Measurements from ENCODE around the gene MYO3B.
"Not testable (repeated sequence)": the region's sequence is repeated elsewhere in the genome, so short reads cannot be mapped to it uniquely, and the experiment has no call there.

MYO3B gene

DNA sequence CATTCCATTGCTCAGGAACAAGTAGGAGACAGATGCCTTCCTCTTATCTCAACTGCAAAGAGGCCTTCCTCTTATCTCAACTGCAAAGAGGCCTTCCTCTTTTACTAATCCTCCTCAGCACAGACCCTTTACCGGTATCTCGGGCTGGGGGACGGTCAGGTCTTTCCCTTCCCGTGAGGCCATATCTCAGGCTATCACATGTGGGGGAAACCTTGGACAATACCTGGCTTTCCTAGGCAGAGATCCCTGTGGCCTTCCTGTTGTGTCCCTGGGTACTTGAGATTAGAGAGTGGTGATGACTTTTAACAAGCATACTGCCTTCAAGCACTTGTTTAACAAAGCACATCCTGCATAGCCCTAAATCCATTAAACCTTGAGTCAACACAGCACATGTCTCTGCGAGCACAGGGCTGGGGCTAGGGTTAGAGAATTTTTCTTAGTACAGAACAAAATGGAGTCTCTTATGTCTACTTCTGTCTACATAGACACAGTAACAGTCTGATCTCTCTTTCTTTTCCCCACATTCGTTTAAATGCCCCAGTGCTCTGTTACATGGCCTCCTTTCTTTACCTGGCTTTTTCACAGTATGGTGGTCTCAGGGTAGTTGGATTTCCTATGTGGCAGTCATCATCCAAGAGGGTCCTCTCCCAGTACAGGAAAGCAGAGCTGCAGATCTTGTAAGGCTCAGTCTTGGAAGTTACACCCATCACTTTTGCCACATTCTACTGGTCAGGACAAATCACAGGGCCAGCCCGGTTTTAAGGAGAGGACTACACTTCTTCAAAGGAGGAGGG lies 86.0 kb downstream of the MYO3B start:
- DNase-seq: not testable (repeated sequence)

DNA sequence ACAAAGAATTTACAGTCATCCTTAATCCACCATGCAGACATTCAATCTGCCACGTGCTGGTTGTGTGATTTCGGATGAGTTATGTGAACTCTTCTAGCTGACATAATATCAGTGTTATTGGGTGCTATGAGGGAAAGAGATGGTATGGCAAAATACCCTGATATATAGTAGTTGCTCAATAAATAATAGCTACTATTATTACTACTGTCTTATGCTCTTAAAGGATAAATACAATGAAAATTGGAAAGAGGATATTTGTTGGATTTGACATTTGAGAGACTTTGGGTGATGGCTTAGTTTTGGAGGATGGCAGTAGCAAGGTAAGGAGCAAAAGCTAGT lies 86.5 kb downstream of the MYO3B start:
- no peak for DNase-seq

DNA sequence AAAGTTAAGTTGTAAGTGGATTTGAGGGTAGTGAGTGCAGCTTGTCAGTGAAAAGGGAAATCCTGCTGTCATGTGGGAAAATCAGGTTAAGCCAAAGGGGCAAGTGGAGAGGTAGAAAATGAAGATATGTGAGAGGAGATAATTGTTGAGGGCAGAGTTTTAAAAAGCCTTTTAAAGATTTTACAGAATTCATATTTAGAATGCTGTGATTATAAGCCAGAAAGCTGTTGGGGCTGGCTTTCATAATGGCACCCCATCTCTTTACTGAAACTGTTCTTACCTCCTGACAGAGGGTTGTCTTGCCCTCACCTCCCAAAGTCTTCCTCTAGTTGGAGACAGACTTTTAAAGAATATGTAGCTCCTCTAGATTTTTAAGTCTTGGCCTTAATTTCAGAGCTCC lies 86.9 kb downstream of the MYO3B start:
- DNase-seq: no peak

DNA sequence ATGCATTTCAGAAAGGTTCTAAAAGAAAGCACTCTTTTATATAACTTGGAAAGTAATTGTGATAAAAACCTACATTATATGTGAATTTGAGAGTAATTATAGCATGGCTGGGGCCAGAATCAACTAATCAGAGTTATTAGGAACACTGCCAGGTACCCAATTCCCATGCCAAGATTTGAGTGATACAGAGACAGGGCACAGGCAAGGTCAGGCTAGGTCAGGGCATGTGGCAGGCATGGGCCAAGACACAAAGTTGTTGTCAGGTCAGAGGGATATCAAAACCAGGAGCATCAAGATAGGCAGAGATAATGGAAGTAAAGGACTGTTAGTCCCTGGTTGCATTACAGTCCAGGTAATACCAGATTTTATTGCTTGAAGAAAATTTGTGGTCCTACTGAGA lies 87.4 kb downstream of the MYO3B start:
- DNase-seq: no peak

DNA sequence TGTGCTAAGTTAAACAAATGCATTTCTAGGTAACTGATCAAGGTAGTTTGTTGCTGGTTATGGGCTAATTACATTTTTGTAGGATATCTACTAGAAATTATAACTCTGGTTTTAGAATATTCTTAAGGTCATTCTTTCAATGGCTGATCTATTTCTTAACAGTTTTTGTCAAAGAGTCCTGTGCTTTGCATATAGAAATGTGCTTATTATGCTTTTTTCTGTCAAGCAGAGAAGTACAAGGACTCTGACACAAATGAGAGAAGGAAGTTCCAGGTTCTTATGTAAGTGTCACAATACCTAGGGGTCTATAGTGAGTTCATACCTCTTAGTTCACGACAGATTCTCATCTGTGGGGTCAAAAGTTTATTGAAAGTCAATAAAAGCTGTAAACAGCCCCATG lies 88.4 kb downstream of the MYO3B start:
- DNase-seq: no peak

DNA sequence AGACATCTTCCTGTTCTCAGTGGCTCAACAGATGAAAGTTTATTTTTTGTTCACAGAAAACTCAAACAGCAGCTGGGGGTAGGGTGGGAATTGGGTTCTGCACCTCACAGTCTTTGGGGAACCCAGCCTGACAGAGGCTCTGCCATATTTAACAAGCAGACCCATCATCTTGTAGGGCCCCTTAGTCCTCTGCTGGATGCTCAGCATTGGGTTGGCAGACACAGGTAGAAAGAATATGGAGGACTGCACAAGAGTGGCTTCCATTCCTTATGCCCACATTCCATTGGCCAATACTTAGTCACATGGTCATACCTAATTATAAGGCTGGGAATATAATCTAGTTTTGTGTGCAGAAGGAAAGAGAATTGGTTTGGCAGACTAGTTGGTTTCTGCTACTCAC lies 89.1 kb downstream of the MYO3B start:
- no peak for DNase-seq

DNA sequence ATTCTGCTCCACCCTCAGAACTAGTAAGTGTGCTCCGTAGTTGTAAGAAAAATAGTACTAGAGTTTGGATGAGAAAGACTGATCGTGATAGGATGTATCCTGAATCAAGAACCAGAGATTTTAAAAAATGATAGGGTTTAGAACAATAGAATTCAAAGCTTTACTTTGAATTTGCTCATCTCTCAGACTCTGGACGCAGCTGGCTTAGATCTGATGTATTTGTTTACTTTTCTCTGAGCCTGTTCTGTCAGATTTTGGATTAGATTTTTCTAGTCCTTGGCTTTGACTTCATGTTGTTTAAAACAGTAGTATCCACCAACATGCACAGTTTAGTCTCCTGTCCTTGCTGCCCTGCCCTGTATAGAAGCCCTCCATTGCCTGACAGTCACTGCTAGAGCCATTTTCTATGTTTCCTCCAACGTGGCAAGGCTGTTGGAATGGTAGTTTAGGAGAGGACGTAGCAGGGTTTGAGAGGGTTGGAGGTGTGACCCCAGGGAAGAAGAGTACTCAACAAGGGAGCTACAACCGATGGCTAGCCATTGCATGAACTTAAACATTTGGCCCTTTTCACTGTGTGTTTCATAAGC lies 92.4 kb downstream of the MYO3B start:
- DNase-seq: no peak

DNA sequence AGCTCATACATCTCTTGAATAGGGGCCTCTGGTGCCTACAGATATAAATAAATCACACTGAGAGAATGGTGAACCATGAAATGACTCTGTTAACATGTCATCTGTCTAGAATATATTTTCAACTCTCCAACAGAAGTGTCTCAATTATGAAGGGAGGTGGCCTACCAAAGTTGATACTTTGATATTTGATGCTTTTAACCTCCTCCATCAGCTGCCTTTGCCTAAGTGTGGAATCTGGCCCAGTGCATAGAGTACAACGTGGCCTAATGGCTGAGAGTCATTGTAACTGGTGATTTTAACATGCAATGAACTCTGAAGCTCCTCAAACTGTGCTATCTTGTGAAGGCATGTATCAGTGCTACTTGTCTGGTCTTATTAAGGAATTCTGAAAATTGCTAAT lies 93.4 kb downstream of the MYO3B start:
- DNase-seq: no peak

GRCh38 chr2:170276056-170276455 lies 98.1 kb downstream of the MYO3B start:
- DNase-seq: no peak

DNA sequence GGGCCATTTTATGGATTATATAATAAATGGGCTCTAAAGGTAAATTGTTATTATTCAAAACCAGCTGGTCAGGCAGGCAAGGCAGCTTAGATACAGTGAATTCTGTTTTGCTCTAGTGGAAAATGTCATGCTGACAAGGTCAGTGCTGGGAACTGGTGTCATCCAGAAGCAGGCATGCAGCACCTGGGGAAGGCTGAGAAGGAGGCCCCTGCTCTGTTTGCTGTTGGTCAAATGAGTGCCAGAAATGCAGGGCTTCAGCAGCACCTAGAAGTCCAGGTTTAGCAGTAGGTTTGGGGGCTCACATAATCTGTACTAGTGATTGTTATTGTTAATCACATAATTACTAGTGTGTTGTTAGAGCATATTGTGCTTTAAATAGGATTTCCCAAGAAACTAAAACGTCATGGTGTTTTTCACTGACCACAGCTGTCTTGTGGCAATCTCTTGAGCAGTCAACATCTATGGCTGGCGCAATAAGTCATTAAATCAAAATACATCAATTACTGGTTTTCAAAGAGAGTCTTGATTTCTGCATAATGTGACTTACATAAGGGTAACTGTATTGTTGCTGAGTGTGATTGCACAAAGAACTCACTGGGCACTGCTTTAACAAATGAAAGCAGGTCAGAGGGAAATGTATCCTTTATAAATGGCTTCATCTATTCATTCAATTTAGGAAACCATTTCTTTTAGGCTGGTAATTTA lies 99.1 kb downstream of the MYO3B start:
- DNase-seq: no peak

- DNase-seq: no peak
Observed at GRCh38 chr2:170277951-170278350, 100.0 kb downstream of the MYO3B start.

DNA sequence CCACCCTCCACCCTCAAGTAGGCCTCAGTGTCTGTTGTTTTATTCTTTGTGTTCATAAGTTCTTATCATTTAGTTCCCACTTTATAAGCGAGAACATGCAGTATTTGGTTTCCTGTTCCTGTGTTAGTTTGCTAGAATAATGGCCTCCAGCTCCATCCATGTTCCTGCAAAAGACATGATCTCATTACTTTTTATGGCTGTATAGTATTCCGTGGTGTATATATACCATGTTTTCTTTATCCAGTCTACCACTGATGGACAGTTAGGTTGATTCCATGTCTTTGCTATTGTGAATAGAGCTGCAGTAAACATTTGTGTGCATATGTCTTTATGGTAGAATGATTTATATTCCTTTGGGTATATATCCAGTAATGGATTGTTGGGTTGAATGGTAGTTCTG lies 101.7 kb downstream of the MYO3B start:
- DNase-seq: not testable (repeated sequence)

DNA sequence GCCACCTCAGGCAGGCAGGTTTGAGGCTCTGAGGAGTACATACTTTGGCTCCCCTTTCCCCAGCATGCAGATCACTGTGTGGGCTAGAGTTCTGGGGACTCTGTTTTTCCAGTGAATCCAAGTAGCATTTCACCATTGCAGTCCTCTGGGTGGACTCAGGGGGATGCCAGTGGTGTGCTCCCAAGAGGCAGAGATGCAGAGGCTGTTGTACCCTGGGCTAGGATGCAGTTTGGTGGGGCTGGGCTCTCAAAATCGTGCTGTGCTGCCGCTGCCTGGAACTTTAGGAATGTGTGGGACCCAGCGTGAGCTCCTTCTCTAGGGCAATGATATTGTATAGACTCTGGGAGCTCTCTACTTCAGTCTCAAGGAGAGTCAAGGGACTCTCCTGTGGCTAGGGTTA lies 104.9 kb downstream of the MYO3B start:
- DNase-seq: no peak

DNA sequence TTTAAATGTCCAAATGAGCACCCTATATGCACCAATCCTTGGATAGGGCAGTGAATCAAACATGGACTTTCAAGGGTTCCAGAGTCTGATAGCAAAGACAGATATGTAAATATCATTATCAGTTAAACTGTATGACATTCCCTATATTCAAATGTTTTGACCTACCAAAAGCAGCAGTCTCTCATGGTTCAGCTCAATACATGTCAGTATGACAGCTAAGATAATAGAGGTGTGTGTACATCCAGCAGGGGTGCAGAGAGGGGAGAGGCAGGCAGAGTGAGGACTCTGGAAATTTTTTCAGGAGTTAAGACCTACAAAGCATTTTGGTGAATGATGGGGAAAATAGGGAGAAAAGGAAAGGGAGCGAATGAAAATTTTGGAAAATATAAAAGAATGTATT lies 106.3 kb downstream of the MYO3B start:
- DNase-seq: no peak

GRCh38 chr2:170288859-170289258 lies 110.9 kb downstream of the MYO3B start:
- no peak for DNase-seq

DNA sequence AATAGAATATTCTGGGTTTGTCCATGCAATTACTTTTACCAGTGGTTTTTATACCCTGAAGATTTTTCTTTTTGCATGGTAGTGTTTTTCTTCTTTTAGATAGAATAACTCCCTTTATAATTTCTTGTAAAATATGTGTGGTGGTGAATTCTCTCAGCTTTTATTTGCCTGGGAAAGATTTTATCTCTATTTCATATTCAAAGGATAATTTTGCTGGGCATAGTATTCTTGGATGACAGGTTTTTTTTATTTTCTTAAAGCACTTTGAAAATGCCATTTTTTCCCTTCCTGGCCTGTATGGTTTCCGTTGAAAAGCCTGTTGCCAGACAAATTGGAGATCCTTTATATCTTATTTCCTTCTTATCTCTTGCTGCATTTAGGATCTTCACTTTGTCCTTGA lies 113.5 kb downstream of the MYO3B start:
- DNase-seq: no peak

DNA sequence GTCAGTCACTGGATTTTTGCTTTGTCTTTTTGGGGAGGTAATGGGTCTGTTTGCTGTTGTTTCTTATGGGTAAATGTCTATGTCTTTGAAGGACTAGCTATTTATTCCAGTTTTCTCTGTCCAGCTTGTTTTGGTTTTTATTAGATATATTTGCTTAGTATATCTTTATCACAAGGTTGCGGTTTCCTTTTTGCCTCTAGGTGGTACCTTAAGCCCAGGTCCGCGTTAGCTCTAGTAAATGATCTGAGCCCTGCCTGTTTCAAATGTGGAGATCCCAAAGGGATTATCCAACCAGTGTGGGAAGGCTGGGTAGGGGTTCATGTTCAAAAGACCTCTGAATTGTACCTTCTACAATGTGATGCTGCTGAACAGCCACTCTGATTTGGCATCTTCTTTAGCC lies 114.5 kb downstream of the MYO3B start:
- no peak for DNase-seq

- no peak for DNase-seq
Observed at GRCh38 chr2:170297496-170297895, 119.5 kb downstream of the MYO3B start.

GRCh38 chr2:170298115-170298514 lies 120.2 kb downstream of the MYO3B start:
- DNase-seq: no peak

GRCh38 chr2:170298861-170299429 lies 121.0 kb downstream of the MYO3B start:
- DNase-seq: no peak

GRCh38 chr2:170300993-170301392 lies 123.0 kb downstream of the MYO3B start:
- no peak for DNase-seq

DNA sequence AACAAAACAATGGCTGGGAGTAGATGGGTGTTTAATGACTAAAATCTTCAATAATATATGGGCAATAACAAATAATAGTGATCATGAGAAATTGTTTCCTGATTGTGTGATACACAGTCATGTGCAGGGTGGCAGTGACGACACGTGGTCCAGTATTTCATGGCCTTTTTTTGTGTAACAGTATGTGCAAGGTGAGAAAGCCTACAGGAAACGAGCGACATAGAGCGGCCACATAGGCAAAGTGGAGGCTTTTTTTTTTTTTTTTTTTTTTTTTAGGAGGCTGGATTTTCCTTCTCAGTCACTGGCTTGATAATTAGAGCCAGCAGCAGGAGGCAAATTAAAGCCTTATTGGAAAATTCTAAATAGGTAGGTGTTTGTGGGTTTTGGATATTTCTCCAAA lies 123.7 kb downstream of the MYO3B start:
- no peak for DNase-seq

DNA sequence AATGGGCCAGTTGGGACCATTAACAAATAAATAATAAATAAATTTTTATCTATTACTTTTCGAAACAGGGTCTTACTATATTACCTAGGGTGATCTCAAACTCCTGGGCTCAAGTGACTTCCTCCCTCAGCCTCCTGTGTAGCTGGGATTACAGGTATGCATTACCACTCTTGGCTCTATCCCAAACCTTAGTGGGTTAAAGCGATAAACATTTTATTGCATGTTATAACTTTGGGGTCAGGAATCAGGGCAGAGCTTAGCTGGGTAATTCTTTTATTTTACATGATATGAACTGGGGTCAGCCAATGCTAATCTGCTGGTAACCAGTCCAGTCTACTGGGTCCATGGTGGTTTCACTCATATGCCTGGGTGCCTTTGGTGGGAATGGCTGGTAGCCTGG lies 127.8 kb downstream of the MYO3B start:
- no peak for DNase-seq

DNA sequence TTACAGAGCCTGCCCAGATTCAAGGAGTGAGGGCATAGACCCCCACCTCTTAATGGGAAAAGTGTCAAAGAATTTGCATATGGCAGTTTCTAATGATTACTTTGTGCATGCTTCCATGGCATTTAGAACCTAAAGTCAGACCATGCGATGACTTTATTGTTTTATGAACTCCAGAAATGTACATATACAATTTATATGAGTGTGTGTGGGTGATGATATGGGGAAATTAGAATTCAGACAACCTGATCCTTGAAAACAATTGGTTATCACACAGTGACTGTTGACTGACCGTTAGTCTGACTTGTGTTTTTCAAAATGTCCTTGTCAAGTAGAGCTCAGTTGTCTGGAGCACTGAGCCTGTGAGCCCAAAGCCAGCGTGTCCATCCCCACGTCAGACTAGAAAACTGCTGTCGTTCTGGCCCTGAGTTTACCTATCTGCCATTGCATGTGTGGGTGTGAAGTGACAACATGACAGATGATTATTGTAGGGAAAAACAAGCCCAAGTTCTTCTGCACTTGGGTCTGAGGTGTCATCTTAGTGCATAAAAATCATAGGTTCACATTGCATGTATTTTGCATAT lies 128.4 kb downstream of the MYO3B start:
- DNase-seq: no peak
